ENCODE results near the gene RAP1GDS1.

Gene RAP1GDS1

GRCh38 chr4:98482503-98482846 lies 221.3 kb downstream of the RAP1GDS1 start:
- DNase-seq (ENCODE audit: low read depth, low spot score): no peak

GRCh38 chr4:98482847-98483806 lies 221.9 kb downstream of the RAP1GDS1 start:
- DNase-seq (ENCODE audit: low read depth, low spot score): no peak

GRCh38 chr4:98484031-98484430 lies 222.8 kb downstream of the RAP1GDS1 start:
- DNase-seq (ENCODE audit: low read depth, low spot score): no peak

- no peak for DNase-seq (ENCODE audit: low read depth, low spot score)
These were observed 224.7 kb downstream of the RAP1GDS1 start for GRCh38 chr4:98485816-98486345.

- no peak for DNase-seq (ENCODE audit: low read depth, low spot score)
These were observed 229.1 kb downstream of the RAP1GDS1 start for GRCh38 chr4:98490251-98490650.

- peak; percentile 71 for DNase-seq (ENCODE audit: low read depth, low spot score)
These were observed 230.8 kb downstream of the RAP1GDS1 start for GRCh38 chr4:98491899-98492559.

- no peak for DNase-seq (ENCODE audit: low read depth, low spot score)
These were observed 232.1 kb downstream of the RAP1GDS1 start for GRCh38 chr4:98493296-98493695.

All from ELF-1 (cell line).